ENCODE measurements around the gene CHRNA3.

GRCh38 chr15:78605680-78606079 lies 15.1 kb downstream of the CHRNA3 start:
- TF ChIP-seq, protein P1, sequence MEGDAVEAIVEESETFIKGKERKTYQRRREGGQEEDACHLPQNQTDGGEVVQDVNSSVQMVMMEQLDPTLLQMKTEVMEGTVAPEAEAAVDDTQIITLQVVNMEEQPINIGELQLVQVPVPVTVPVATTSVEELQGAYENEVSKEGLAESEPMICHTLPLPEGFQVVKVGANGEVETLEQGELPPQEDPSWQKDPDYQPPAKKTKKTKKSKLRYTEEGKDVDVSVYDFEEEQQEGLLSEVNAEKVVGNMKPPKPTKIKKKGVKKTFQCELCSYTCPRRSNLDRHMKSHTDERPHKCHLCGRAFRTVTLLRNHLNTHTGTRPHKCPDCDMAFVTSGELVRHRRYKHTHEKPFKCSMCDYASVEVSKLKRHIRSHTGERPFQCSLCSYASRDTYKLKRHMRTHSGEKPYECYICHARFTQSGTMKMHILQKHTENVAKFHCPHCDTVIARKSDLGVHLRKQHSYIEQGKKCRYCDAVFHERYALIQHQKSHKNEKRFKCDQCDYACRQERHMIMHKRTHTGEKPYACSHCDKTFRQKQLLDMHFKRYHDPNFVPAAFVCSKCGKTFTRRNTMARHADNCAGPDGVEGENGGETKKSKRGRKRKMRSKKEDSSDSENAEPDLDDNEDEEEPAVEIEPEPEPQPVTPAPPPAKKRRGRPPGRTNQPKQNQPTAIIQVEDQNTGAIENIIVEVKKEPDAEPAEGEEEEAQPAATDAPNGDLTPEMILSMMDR (IDR thresholded peaks at IDR 0.05): no peak
- no peak for TF ChIP-seq POLR2A (IDR thresholded peaks at IDR 0.05)

Data from vagina (tissue), 2 donors.